H1 (cell line): ENCODE results near the gene TMPRSS9. TPM values are rescaled to one million over a fixed set of nuclear protein-coding genes. Genes with fewer than 3 reads are reported as not detected.

Source experiments
- CTCF ChIA-PET: fragments of 300-600 bp; sonication (Branson Sonifier 250); formaldehyde crosslinking; loops from one replicate; lab custom pipeline; 2021; ENCODE audit not compliant: partially characterized antibody; lab: Charles Lee
- POLR2A ChIA-PET: fragments of 300-600 bp; sonication (Branson Sonifier 250); formaldehyde crosslinking; loops from one replicate; lab custom pipeline; 2021; ENCODE audit warnings: inconsistent platforms; ENCODE audit not compliant: partially characterized antibody; lab: Charles Lee
- DNase-seq, 2 experiments: peaks; one replicate each; pipeline versions ENCODE4 v3.0.0 to v3.0.0-alpha.2; 2010 to 2022; ENCODE audit warnings: low spot score in 2 of 2, low read depth in 1 of 2, mixed read lengths in 1 of 2
- FAIRE-seq: peaks from 2 replicates; lab custom pipeline; 2011; peaks lifted over from hg19 to GRCh38; lab: Jason Lieb, UNC
- H2AFZ ChIP-seq: 2 replicates; pipeline ENCODE4 v1.8.1; 2012; ENCODE audit warnings: low read length, inconsistent platforms
- H2AK5ac ChIP-seq: 2 replicates; pipeline ENCODE4 v1.6.1; 2013; ENCODE audit warnings: low read depth, low read length
- H2BK120ac ChIP-seq: replicated peaks from 2 replicates; pipeline ENCODE3; 2013; ENCODE audit warnings: low read depth, low read length, inconsistent platforms
- H2BK12ac ChIP-seq: 2 replicates; pipeline ENCODE4 v1.6.1; 2013; ENCODE audit warnings: low read depth, low read length
- H2BK15ac ChIP-seq: 2 replicates; pipeline ENCODE4 v1.6.1; 2013; ENCODE audit warnings: low read length
- H2BK20ac ChIP-seq: 2 replicates; pipeline ENCODE4 v1.6.1; 2013; ENCODE audit warnings: low read length
- H2BK5ac ChIP-seq: 2 replicates; pipeline ENCODE4 v1.6.1; 2013; ENCODE audit warnings: low read depth, low read length
- H3K14ac ChIP-seq: 2 replicates; pipeline ENCODE4 v1.6.1; 2013; ENCODE audit warnings: inconsistent platforms; ENCODE audit not compliant: insufficient read length
- H3K18ac ChIP-seq: 2 replicates; pipeline ENCODE4 v1.6.1; 2013; ENCODE audit warnings: low read length; ENCODE audit errors: extremely low read depth
- H3K23ac ChIP-seq: 2 replicates; pipeline ENCODE4 v1.6.1; 2013; ENCODE audit warnings: inconsistent platforms; ENCODE audit not compliant: insufficient read length
- H3K23me2 ChIP-seq: 2 replicates; pipeline ENCODE4 v1.6.1; 2013; ENCODE audit warnings: low read depth, low read length
- H3K27ac ChIP-seq: 2 replicates; pipeline ENCODE4 v1.6.1; 2011; ENCODE audit warnings: low read depth, low read length, inconsistent platforms
- H3K27me3 ChIP-seq, 4 experiments: replicated peaks in 1 of 4; 1 replicate in 1 of 4; 2 replicates in 3 of 4; pipeline versions ENCODE4 v1.6.1 to v1.8.1; 2011 to 2013; ENCODE audit warnings: low read length in 3 of 4, mild to moderate bottlenecking in 3 of 4, inconsistent platforms in 2 of 4, mixed read lengths in 2 of 4, moderate library complexity in 1 of 4; ENCODE audit not compliant: control insufficient read depth in 3 of 4, insufficient read depth in 3 of 4; ENCODE audit errors: extremely low read depth in 1 of 4
- H3K36me3 ChIP-seq, 4 experiments: 2 replicates each; pipeline versions ENCODE4 v1.6.1 to v1.8.1; 2011 to 2013; ENCODE audit warnings: mild to moderate bottlenecking in 4 of 4, low read length in 3 of 4, moderate library complexity in 2 of 4, control low read depth in 1 of 4, inconsistent platforms in 1 of 4; ENCODE audit not compliant: insufficient read depth in 4 of 4, control insufficient read depth in 2 of 4
- H3K4ac ChIP-seq: replicated peaks from 2 replicates; pipeline ENCODE3; 2013; ENCODE audit warnings: low read length, low read depth, mixed read lengths, inconsistent platforms; ENCODE audit not compliant: insufficient read length
- H3K4me1 ChIP-seq, 4 experiments: replicated peaks in 1 of 4; 1 replicate in 1 of 4; 2 replicates in 3 of 4; pipeline versions ENCODE4 v1.6.1 to v1.8.1; 2011 to 2013; ENCODE audit warnings: low read length in 3 of 4, inconsistent platforms in 2 of 4, mixed read lengths in 1 of 4; ENCODE audit not compliant: insufficient read depth in 4 of 4, control insufficient read depth in 3 of 4
- H3K4me2 ChIP-seq, 2 experiments: 2 replicates each; pipeline versions ENCODE4 v1.6.1 to v1.8.1; 2011 to 2013; ENCODE audit warnings: low read depth in 2 of 2, low read length in 2 of 2, control low read depth in 1 of 2, inconsistent platforms in 1 of 2, mild to moderate bottlenecking in 1 of 2; ENCODE audit not compliant: insufficient read depth in 1 of 2
- H3K4me3 ChIP-seq, 4 experiments: fragments of 200-600, 300-600 bp in 1 of 4; sonication (generic), shearing (Covaris generic), sonication (Bioruptor Twin) in 1 of 4; 2 replicates each; pipeline versions ENCODE4 v1.5.1 to v1.8.1; 2011 to 2016; ENCODE audit warnings: low read length in 4 of 4, low read depth in 3 of 4, control low read depth in 2 of 4, inconsistent platforms in 2 of 4, mild to moderate bottlenecking in 2 of 4, mixed read lengths in 1 of 4, moderate library complexity in 1 of 4; ENCODE audit not compliant: insufficient read depth in 2 of 4; ENCODE audit errors: extremely low read depth in 1 of 4
- H3K56ac ChIP-seq: replicated peaks from 2 replicates; pipeline ENCODE3; 2013; ENCODE audit warnings: low read depth, mild to moderate bottlenecking, mixed read lengths, low read length, inconsistent platforms; ENCODE audit not compliant: insufficient read length
- H3K79me1 ChIP-seq: 2 replicates; pipeline ENCODE4 v1.6.1; 2013; ENCODE audit warnings: low read depth, low read length, control low read depth
- H3K79me2 ChIP-seq, 2 experiments: 2 replicates each; pipeline versions ENCODE4 v1.6.1 to v1.8.1; 2012 to 2013; ENCODE audit warnings: low read length in 2 of 2, mild to moderate bottlenecking in 2 of 2, inconsistent platforms in 1 of 2; ENCODE audit not compliant: insufficient read depth in 2 of 2, control insufficient read depth in 1 of 2
- H3K9ac ChIP-seq, 4 experiments: replicated peaks in 1 of 4; 1 replicate in 1 of 4; 2 replicates in 3 of 4; pipeline versions ENCODE4 v1.6.1 to v1.8.1; 2011 to 2013; ENCODE audit warnings: low read depth in 3 of 4, low read length in 3 of 4, control low read depth in 2 of 4, mild to moderate bottlenecking in 2 of 4, moderate library complexity in 2 of 4, inconsistent platforms in 1 of 4; ENCODE audit errors: extremely low read depth in 1 of 4
- H3K9me3 ChIP-seq, 2 experiments: 2 replicates each; pipeline versions ENCODE4 v1.6.1 to v1.8.1; 2012 to 2013; ENCODE audit warnings: mild to moderate bottlenecking in 2 of 2, moderate library complexity in 2 of 2, control low read depth in 1 of 2, inconsistent platforms in 1 of 2, low read depth in 1 of 2, low read length in 1 of 2, mixed read lengths in 1 of 2; ENCODE audit not compliant: insufficient read depth in 2 of 2
- H4K20me1 ChIP-seq, 2 experiments: replicated peaks in 1 of 2; 2 replicates each; pipeline versions ENCODE3 to v1.8.1; 2011 to 2013; ENCODE audit warnings: inconsistent platforms in 2 of 2, low read length in 2 of 2, mild to moderate bottlenecking in 1 of 2; ENCODE audit not compliant: insufficient read depth in 2 of 2, control insufficient read depth in 1 of 2
- H4K5ac ChIP-seq: 2 replicates; pipeline ENCODE4 v1.6.1; 2013; ENCODE audit warnings: low read length, low read depth, mixed read lengths, inconsistent platforms; ENCODE audit not compliant: insufficient read length
- H4K8ac ChIP-seq: 2 replicates; pipeline ENCODE4 v1.8.0; 2013; ENCODE audit warnings: mild to moderate bottlenecking, moderate library complexity, low read length, inconsistent platforms; ENCODE audit not compliant: insufficient read depth; ENCODE audit errors: extremely low read depth
- H4K91ac ChIP-seq: replicated peaks from 2 replicates; pipeline ENCODE3; 2013; ENCODE audit warnings: low read length, mixed read lengths, inconsistent platforms; ENCODE audit not compliant: insufficient read length
- EP300 ChIP-seq, 2 experiments: IDR thresholded peaks; 1 replicate in 1 of 2; 2 replicates in 1 of 2; pipeline ENCODE4 v1.6.1; 2011 to 2012; ENCODE audit warnings: low read depth in 2 of 2, low read length in 2 of 2, mild to moderate bottlenecking in 2 of 2, borderline replicate concordance in 1 of 2, inconsistent platforms in 1 of 2, moderate library complexity in 1 of 2
- EZH2 ChIP-seq: fragments of 200-600 bp; sonication (generic); IDR thresholded peaks from 2 replicates; pipeline ENCODE4 v1.7.1; 2012; ENCODE audit warnings: low read depth, mild to moderate bottlenecking, moderate library complexity, low read length, inconsistent platforms; ENCODE audit not compliant: severe bottlenecking
- FOSL1 ChIP-seq: IDR thresholded peaks from 2 replicates; pipeline ENCODE4 v1.6.1; 2011; ENCODE audit warnings: mild to moderate bottlenecking, low read depth, low read length, moderate library complexity; ENCODE audit not compliant: insufficient read depth
- HDAC6 ChIP-seq: IDR thresholded peaks from one replicate; pipeline ENCODE4 v1.7.1; 2012; ENCODE audit warnings: low read depth, mild to moderate bottlenecking, inconsistent platforms, low read length, moderate library complexity
- PHF8 ChIP-seq: fragments of 200-600 bp; sonication (generic); conservative IDR thresholded peaks from 2 replicates; pipeline ENCODE4 v1.7.1; 2012; ENCODE audit warnings: low read depth, mild to moderate bottlenecking, inconsistent platforms, low read length, moderate library complexity
- POLR2AphosphoS5 ChIP-seq: IDR thresholded peaks from 2 replicates; pipeline ENCODE4 v1.6.1; 2011; ENCODE audit warnings: low read depth, low read length
- RFX5 ChIP-seq: IDR thresholded peaks from 2 replicates; pipeline ENCODE4 v1.6.1; 2011; ENCODE audit warnings: low read depth, low read length, improper control_type of control experiment, borderline replicate concordance
- WGBS, 2 experiments: shearing (Covaris generic) in 1 of 2; methylation state at CpG; one replicate each; pipeline versions ENCODE4 v1.1.6 to v1.1.7; 2013 to 2015; ENCODE audit warnings: low lambda C conversion rate in 2 of 2, mixed read lengths in 2 of 2, inconsistent platforms in 1 of 2, low coverage in 1 of 2, missing lambda C conversion rate in 1 of 2; ENCODE audit not compliant: insufficient replicate concordance in 2 of 2, insufficient coverage in 1 of 2, insufficient read length in 1 of 2; ENCODE audit errors: extremely low coverage in 1 of 2, missing lambda C conversion rate in 1 of 2; 5-methylcytosine and 5-hydroxymethylcytosine counted together
- polyA plus RNA-seq, 7 experiments: library from polyadenylated mRNA; depleted of rRNA in 3 of 7; stranded (reverse) in 5 of 7; unstranded in 2 of 7; fragments of >200 nt in 5 of 7; fragments of 200-250 nt in 2 of 7; gene quantifications; 1 replicate in 5 of 7; 2 replicates in 1 of 7; 4 replicates in 1 of 7; pipeline versions ENCODE4 v1.2.1 to v1.2.3, GENCODE V29; 2011 to 2013; ENCODE audit warnings: missing spikeins in 2 of 7, mixed read lengths in 2 of 7
- total RNA-seq: library from RNA; stranded (reverse); fragmentation: NEBNext Ultra II Directional; extraction: Animal tissue kit (Norgen Biotek cat#: 25700); gene quantifications from 2 replicates; pipeline ENCODE4 v1.2.1, GENCODE V29; 2021

The TMPRSS9 gene
- total and polyA plus RNA-seq, 2 of the 8 experiments (the other 6 are each of a cell fraction or from before 2014, with no cell fraction given), result 0.15 to 0.19 TPM

GRCh38 chr19:2413629-2414028 is 53.6 kb downstream of the TMPRSS9 start:
- Histone ChIP-seq H2BK5ac (no peak overlapping the region), H4K20me1 (no peaks in the 10 kb centered on the region), H3K4me1 (peaks cover 0 to 4% (median 0%) of the 10 kb centered on the region in 4 experiments; a peak in 2 of 7 replicates), H2BK15ac (no peak overlapping the region), H3K79me1 (no peaks in the 10 kb centered on the region), H3K14ac (no peak overlapping the region), H3K27ac (no peak overlapping the region), H2AFZ (no peak overlapping the region), H4K8ac (no peak overlapping the region), H2BK120ac (no peak overlapping the region), H3K27me3 (peaks cover 0 to 2% (median 0%) of the 10 kb centered on the region in 4 experiments; a peak in 3 of 7 replicates), H2BK20ac (no peak overlapping the region), H3K79me2 (no peaks in the 10 kb centered on the region), H2AK5ac (no peak overlapping the region), H3K9ac (no peak overlapping the region), H4K91ac (no peak overlapping the region), H2BK12ac (no peak overlapping the region), H4K5ac (no peak overlapping the region), H3K36me3 (no peaks in the 10 kb centered on the region; a peak in 2 of 8 replicates), H3K4me2 (no peak overlapping the region), H3K18ac (no peak overlapping the region), H3K4me3 (no peak overlapping the region), H3K23ac (no peak overlapping the region), H3K9me3 (peaks cover 0 to 3% of the 10 kb centered on the region in 2 experiments; a peak in 1 of 4 replicates), H3K56ac (no peak overlapping the region), H3K23me2 (no peaks in the 10 kb centered on the region), H3K4ac (no peak overlapping the region)
- DNase-seq, result no peak
- POLR2A ChIA-PET, result interaction anchor here (1.0 to 5.8 kb wide), 3 partner anchors 9 to 16 kb away, joined by 3 to 32 read pairs (median 11); partner anchors contain the start of gene TIMM13
- no peak for TF ChIP-seq HDAC6
- no peak for TF ChIP-seq EP300 (IDR thresholded peaks at IDR 0.05; ENCODE audit: borderline replicate concordance in 1 of 2, low read depth in 2 of 2, low read length in 2 of 2)
- TF ChIP-seq RFX5, result no peak
- no peak for TF ChIP-seq EZH2
- TF ChIP-seq PHF8, result no peak
- no peak for TF ChIP-seq FOSL1
- TF ChIP-seq POLR2AphosphoS5, result 0 out of 2 replicates have a peak, but pooled peaks have one; percentile 31
- FAIRE-seq, result no peak
- 88% methylated on average over 16 of the region's 16 CpGs; no CpG with 5 or more reads in 1 of the 2 experiments for WGBS, 2 experiments
- CTCF ChIA-PET, result interaction anchor here (1.2 to 1.7 kb wide), 3 partner anchors 9 to 197 kb away, joined by 3 to 6 read pairs (median 3); no protein-coding TSS in a partner anchor
